Measurements from ENCODE around the gene RUNX1. TPM values are rescaled to one million over a fixed set of nuclear protein-coding genes. Genes with fewer than 3 reads are reported as not detected.
A peak's percentile ranks its signal among the peaks of the same experiment; 100 is the strongest.

The RUNX1 gene
- polyA plus RNA-seq, 1 donor: 3.0 TPM

GRCh38 chr21:34897828-34898227 is 151.3 kb downstream of the RUNX1 start:
- DNase-seq: no peak

- no peak for DNase-seq
These were observed 154.7 kb downstream of the RUNX1 start for GRCh38 chr21:34894401-34894800.

GRCh38 chr21:34892209-34892608 is 156.9 kb downstream of the RUNX1 start:
- no peak for DNase-seq

GRCh38 chr21:34891613-34891943 is 157.5 kb downstream of the RUNX1 start:
- DNase-seq: no peak

GRCh38 chr21:34890724-34891612 is 158.1 kb downstream of the RUNX1 start:
- no peak for DNase-seq

GRCh38 chr21:34890470-34890723 is 158.7 kb downstream of the RUNX1 start:
- no peak for DNase-seq

GRCh38 chr21:34889676-34890469 is 159.2 kb downstream of the RUNX1 start:
- DNase-seq: no peak

- DNase-seq: no peak
These were observed 159.8 kb downstream of the RUNX1 start for GRCh38 chr21:34889320-34889675.

- DNase-seq: peak; percentile 89
These were observed 160.4 kb downstream of the RUNX1 start for GRCh38 chr21:34888569-34889319.

- no peak for DNase-seq
These were observed 161.2 kb downstream of the RUNX1 start for GRCh38 chr21:34887725-34888568.

- no peak for DNase-seq
These were observed 162.0 kb downstream of the RUNX1 start for GRCh38 chr21:34887105-34887442.

- no peak for DNase-seq
These were observed 162.6 kb downstream of the RUNX1 start for GRCh38 chr21:34886240-34887104.

GRCh38 chr21:34885626-34886239 is 163.4 kb downstream of the RUNX1 start:
- no peak for DNase-seq

- no peak for DNase-seq
These were observed 164.0 kb downstream of the RUNX1 start for GRCh38 chr21:34885125-34885524.

GRCh38 chr21:34884346-34884929 is 164.7 kb downstream of the RUNX1 start:
- DNase-seq: no peak

GRCh38 chr21:34883491-34884271 is 165.4 kb downstream of the RUNX1 start:
- DNase-seq: no peak

- DNase-seq: no peak
These were observed 166.4 kb downstream of the RUNX1 start for GRCh38 chr21:34882719-34883131.

GRCh38 chr21:34881839-34882371 is 167.2 kb downstream of the RUNX1 start:
- DNase-seq: no peak

GRCh38 chr21:34881421-34881820 is 167.7 kb downstream of the RUNX1 start:
- DNase-seq: no peak
